ENCODE data around the gene TTBK1. TPM values are rescaled to one million over a fixed set of nuclear protein-coding genes. Genes with fewer than 3 reads are reported as not detected.

Gene TTBK1
- total and polyA plus RNA-seq, 4 donors: 6.1 to 29.9 (median 19.3) TPM

- 43% methylated on average over 8 of the region's 8 CpGs for WGBS (ENCODE audit: insufficient coverage)
- DNase-seq (ENCODE audit: low read depth in 4 of 6, low spot score in 6 of 6): no peak
- no peaks in the 10 kb centered on the region for H3K27me3 ChIP-seq (ENCODE audit: control insufficient read depth, insufficient read depth, low read length)
These were observed 7.7 kb downstream of the TTBK1 start for GRCh38 chr6:43250992-43251373.

DNA sequence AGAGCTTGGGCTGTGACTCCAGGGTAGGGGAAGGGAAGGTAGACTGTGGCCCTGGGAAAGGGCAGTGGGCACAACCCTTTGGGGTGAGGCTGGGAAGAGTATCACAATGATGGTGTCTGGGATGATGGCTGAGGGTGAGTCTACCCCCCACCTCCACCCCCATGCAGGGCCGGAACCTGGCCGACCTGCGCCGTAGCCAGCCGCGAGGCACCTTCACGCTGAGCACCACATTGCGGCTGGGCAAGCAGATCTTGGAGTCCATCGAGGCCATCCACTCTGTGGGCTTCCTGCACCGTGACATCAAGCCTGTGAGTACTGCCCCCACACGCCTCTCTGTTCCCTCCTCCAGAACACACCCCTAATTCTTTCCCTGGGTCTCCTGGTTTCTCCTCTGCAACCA lies 10.1 kb downstream of the TTBK1 start:
- WGBS (ENCODE audit: insufficient coverage): 96% methylated on average over 11 of the region's 11 CpGs
- Histone ChIP-seq H3K4me1 (ENCODE audit: control insufficient read depth, insufficient read depth, low read length) (peaks cover 7% of the 10 kb centered on the region), H3K27me3 (ENCODE audit: control insufficient read depth, insufficient read depth, low read length) (no peaks in the 10 kb centered on the region), H3K9me3 (ENCODE audit: control insufficient read depth, insufficient read depth, low read length) (no peaks in the 10 kb centered on the region), H3K4me3 (ENCODE audit: low read depth, low read length) (no peak overlapping the region), H3K36me3 (ENCODE audit: control insufficient read depth, insufficient read depth, low read length) (peaks cover 78% of the 10 kb centered on the region), H3K27ac (ENCODE audit: low read depth, low read length) (no peak overlapping the region)
- no peak for DNase-seq (ENCODE audit: low read depth in 4 of 6, low spot score in 6 of 6)

More at GRCh38 chr6:43250992-43251373, 7.7 kb downstream of the TTBK1 start:
- H3K4me1 ChIP-seq (ENCODE audit: control insufficient read depth, insufficient read depth, low read length): peaks cover 31% of the 10 kb centered on the region
- no peak overlapping the region for H3K4me3 ChIP-seq (ENCODE audit: low read depth, low read length)
- H3K27ac ChIP-seq (ENCODE audit: low read depth, low read length): no peak overlapping the region
- H3K36me3 ChIP-seq (ENCODE audit: control insufficient read depth, insufficient read depth, low read length): peaks cover 61% of the 10 kb centered on the region
- H3K9me3 ChIP-seq (ENCODE audit: control insufficient read depth, insufficient read depth, low read length): no peaks in the 10 kb centered on the region

DNA sequence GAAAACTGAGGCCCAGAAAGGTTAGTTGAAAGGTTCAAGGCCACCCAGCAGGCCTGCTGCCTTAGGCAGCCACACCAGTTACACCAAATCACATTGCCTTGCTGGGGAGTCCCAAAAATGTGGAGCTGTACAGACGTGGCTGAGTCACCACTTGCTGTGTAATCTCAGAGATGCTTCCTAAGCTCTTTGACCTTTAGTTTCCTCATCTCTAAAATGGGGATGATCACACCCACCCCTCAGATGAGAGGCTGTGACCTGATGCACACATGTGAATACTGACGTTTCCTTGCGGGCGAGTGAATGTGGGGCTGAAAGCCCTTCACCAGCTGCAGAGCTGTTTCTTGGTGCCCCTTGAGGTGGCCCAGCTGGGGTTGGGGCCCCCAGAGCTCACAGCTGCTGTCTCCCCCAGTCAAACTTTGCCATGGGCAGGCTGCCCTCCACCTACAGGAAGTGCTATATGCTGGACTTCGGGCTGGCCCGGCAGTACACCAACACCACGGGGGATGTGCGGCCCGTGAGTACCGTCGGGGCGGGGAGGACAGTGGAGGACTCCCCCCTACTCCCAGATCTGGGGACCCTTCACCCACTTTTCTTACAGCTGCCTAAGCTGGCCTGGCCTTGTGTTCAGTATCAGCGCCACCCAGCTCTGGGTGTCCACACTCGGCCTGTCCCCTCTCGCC lies 11.0 kb downstream of the TTBK1 start:
- peaks cover 7% of the 10 kb centered on the region for H3K4me1 ChIP-seq (ENCODE audit: control insufficient read depth, insufficient read depth, low read length)
- DNase-seq (ENCODE audit: low read depth in 4 of 6, low spot score in 6 of 6): no peak
- WGBS (ENCODE audit: insufficient coverage): 89% methylated on average over 15 of the region's 15 CpGs
- peaks cover 86% of the 10 kb centered on the region for H3K36me3 ChIP-seq (ENCODE audit: control insufficient read depth, insufficient read depth, low read length)
- no peak overlapping the region for H3K27ac ChIP-seq (ENCODE audit: low read depth, low read length)
- no peak overlapping the region for H3K4me3 ChIP-seq (ENCODE audit: low read depth, low read length)
- H3K9me3 ChIP-seq (ENCODE audit: control insufficient read depth, insufficient read depth, low read length): no peaks in the 10 kb centered on the region
- H3K27me3 ChIP-seq (ENCODE audit: control insufficient read depth, insufficient read depth, low read length): no peaks in the 10 kb centered on the region

- peaks cover 7% of the 10 kb centered on the region for H3K4me1 ChIP-seq (ENCODE audit: control insufficient read depth, insufficient read depth, low read length)
- 78% methylated on average over 9 of the region's 11 CpGs for WGBS (ENCODE audit: insufficient coverage)
These were observed 11.6 kb downstream of the TTBK1 start for GRCh38 chr6:43254846-43255245.

GRCh38 chr6:43255408-43256054 lies 12.2 kb downstream of the TTBK1 start:
- Histone ChIP-seq H3K27me3 (ENCODE audit: control insufficient read depth, insufficient read depth, low read length) (no peaks in the 10 kb centered on the region), H3K4me3 (ENCODE audit: low read depth, low read length) (no peak overlapping the region), H3K36me3 (ENCODE audit: control insufficient read depth, insufficient read depth, low read length) (peaks cover 91% of the 10 kb centered on the region), H3K9me3 (ENCODE audit: control insufficient read depth, insufficient read depth, low read length) (no peaks in the 10 kb centered on the region), H3K4me1 (ENCODE audit: control insufficient read depth, insufficient read depth, low read length) (peaks cover 7% of the 10 kb centered on the region), H3K27ac (ENCODE audit: low read depth, low read length) (no peak overlapping the region)
- 85% methylated on average over 11 of the region's 11 CpGs for WGBS (ENCODE audit: insufficient coverage)
- DNase-seq (ENCODE audit: low read depth in 4 of 6, low spot score in 6 of 6): no peak

More at GRCh38 chr6:43254846-43255245, 11.6 kb downstream of the TTBK1 start:
- H3K9me3 ChIP-seq (ENCODE audit: control insufficient read depth, insufficient read depth, low read length): no peaks in the 10 kb centered on the region
- H3K27me3 ChIP-seq (ENCODE audit: control insufficient read depth, insufficient read depth, low read length): no peaks in the 10 kb centered on the region
- no peak overlapping the region for H3K27ac ChIP-seq (ENCODE audit: low read depth, low read length)
- H3K36me3 ChIP-seq (ENCODE audit: control insufficient read depth, insufficient read depth, low read length): peaks cover 89% of the 10 kb centered on the region
- no peak for DNase-seq (ENCODE audit: low read depth in 4 of 6, low spot score in 6 of 6)
- no peak overlapping the region for H3K4me3 ChIP-seq (ENCODE audit: low read depth, low read length)

- Histone ChIP-seq H3K36me3 (ENCODE audit: control insufficient read depth, insufficient read depth, low read length) (peaks cover 96% of the 10 kb centered on the region), H3K9me3 (ENCODE audit: control insufficient read depth, insufficient read depth, low read length) (no peaks in the 10 kb centered on the region), H3K4me3 (ENCODE audit: low read depth, low read length) (no peak overlapping the region), H3K27me3 (ENCODE audit: control insufficient read depth, insufficient read depth, low read length) (no peaks in the 10 kb centered on the region), H3K4me1 (ENCODE audit: control insufficient read depth, insufficient read depth, low read length) (no peaks in the 10 kb centered on the region), H3K27ac (ENCODE audit: low read depth, low read length) (no peak overlapping the region)
- WGBS (ENCODE audit: insufficient coverage): 90% methylated on average over 7 of the region's 9 CpGs
- no peak for DNase-seq (ENCODE audit: low read depth in 4 of 6, low spot score in 6 of 6)
These were observed 13.5 kb downstream of the TTBK1 start for GRCh38 chr6:43256670-43257366.

DNA sequence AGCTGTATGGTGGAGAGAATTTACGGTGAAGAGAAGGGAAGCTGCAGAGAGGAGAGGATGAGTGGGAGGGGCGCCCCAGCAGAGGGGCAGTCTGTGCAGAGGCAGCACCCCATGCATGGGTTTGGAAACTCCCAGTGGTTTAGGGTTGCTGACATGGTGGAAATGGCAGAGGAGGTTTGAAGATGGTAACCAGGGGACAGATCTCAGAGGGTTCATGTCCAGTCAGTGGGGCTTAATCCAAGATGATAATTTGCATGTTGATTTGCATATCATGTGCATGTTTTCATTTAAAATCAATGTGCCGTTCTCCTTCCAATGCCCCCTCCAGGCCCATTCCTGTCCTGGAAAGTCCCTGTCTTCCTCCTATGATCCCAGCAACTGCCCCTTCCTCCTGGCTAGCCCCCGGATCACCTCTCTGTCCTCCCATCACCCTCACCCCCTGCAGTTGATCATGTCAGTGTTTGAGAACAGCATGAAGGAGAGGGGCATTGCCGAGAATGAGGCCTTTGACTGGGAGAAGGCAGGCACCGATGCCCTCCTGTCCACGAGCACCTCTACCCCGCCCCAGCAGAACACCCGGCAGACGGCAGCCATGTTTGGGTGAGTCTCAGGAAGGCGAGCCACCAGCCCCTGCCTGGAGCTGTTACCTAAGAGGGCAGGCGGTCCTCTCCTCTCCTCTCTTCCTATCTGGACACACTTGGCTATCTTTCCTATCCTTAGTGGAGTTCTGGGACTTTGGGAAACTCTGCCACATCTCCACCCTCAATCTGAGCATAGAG lies 14.3 kb downstream of the TTBK1 start:
- H3K4me3 ChIP-seq (ENCODE audit: low read depth, low read length): no peak overlapping the region
- 71% methylated on average over 10 of the region's 12 CpGs for WGBS (ENCODE audit: insufficient coverage)
- no peaks in the 10 kb centered on the region for H3K4me1 ChIP-seq (ENCODE audit: control insufficient read depth, insufficient read depth, low read length)
- no peaks in the 10 kb centered on the region for H3K9me3 ChIP-seq (ENCODE audit: control insufficient read depth, insufficient read depth, low read length)
- H3K27ac ChIP-seq (ENCODE audit: low read depth, low read length): no peak overlapping the region
- H3K27me3 ChIP-seq (ENCODE audit: control insufficient read depth, insufficient read depth, low read length): no peaks in the 10 kb centered on the region
- DNase-seq (ENCODE audit: low read depth in 4 of 6, low spot score in 6 of 6): no peak
- H3K36me3 ChIP-seq (ENCODE audit: control insufficient read depth, insufficient read depth, low read length): peaks cover 98% of the 10 kb centered on the region

- Histone ChIP-seq H3K27me3 (ENCODE audit: control insufficient read depth, insufficient read depth, low read length) (no peaks in the 10 kb centered on the region), H3K4me1 (ENCODE audit: control insufficient read depth, insufficient read depth, low read length) (no peaks in the 10 kb centered on the region), H3K9me3 (ENCODE audit: control insufficient read depth, insufficient read depth, low read length) (no peaks in the 10 kb centered on the region), H3K36me3 (ENCODE audit: control insufficient read depth, insufficient read depth, low read length) (peaks cover 98% of the 10 kb centered on the region), H3K4me3 (ENCODE audit: low read depth, low read length) (no peak overlapping the region), H3K27ac (ENCODE audit: low read depth, low read length) (no peak overlapping the region)
- 88% methylated on average over 2 of the region's 4 CpGs for WGBS (ENCODE audit: insufficient coverage)
- DNase-seq (ENCODE audit: low read depth in 4 of 6, low spot score in 6 of 6): no peak
These were observed 14.9 kb downstream of the TTBK1 start for GRCh38 chr6:43258180-43258579.

Data from spinal cord (tissue), 10 donors.